ENCODE measurements around the gene DCAF7.

The DCAF7 gene

GRCh38 chr17:63561819-63562218 is 11.5 kb downstream of the DCAF7 start:
- DNase-seq (ENCODE audit: low spot score), result no peak
- no peak for TF ChIP-seq CTCF (IDR thresholded peaks at IDR 0.05; ENCODE audit: extremely low read depth, missing control alignments)

DNA sequence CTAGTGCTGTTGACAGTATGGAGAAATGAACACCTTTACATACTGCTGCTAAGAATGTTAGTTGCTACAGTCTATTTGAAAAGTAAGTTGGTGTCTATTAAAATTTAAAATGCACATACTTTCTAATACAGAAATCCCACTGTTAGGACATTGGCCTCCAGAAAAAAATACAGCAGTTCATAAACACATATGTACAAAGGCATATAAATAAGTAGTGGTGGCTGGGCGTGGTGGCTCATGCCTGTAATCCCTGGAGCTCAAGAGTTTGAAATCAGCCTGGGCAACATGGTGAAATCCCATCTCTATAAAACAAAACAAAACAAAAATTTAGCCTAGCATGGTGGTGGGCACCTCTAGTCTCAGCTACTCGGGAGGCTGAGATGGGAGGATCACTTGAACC is 13.1 kb downstream of the DCAF7 start:
- no peak for DNase-seq (ENCODE audit: low spot score)
- no peak for TF ChIP-seq CTCF (IDR thresholded peaks at IDR 0.05; ENCODE audit: extremely low read depth, missing control alignments)

DNA sequence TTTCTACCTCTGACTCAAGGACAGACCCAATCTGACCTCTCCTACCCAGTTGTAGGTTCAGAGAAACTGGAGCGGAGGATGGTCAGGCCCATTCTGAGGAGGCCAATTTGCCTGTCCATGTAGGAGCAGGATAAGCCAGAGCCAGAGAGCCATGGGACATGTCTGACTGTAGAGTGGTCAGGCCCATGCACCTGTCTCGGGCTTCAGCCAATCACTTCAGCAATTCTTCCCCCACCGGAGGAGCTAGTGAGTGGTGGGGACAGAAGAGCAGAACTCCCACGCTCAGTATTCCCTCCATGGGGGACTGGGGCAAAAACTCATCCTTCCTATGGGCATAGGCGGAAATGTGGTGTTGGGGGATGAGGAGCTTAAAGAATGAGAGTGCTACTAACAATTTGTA is 14.3 kb downstream of the DCAF7 start:
- no peak for DNase-seq (ENCODE audit: low spot score)
- TF ChIP-seq CTCF (IDR thresholded peaks at IDR 0.05; ENCODE audit: extremely low read depth, missing control alignments), result no peak

- no peak for DNase-seq (ENCODE audit: low spot score)
- no peak for TF ChIP-seq CTCF (IDR thresholded peaks at IDR 0.05; ENCODE audit: extremely low read depth, missing control alignments)
Measured at GRCh38 chr17:63567229-63567628, 17.0 kb downstream of the DCAF7 start.

DNA sequence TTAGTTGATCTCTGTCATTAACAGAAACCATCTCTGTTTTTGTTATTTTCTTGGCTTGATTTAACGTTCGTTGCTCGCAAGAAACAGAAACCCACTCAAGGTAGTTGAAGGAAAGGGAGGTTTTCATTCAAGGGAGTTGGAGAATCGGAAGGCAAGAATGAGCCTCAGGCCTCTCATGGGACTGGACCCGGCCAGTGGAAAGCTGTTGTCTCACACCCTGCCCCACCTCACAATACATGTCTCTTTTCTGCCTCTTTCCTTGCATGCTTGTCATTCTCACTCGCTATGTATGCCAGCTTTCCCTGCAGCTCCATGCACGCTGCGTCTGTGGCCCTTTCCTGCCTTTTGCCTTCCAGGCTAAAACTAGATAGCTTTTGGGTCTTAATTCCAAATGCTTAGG is 18.3 kb downstream of the DCAF7 start:
- no peak for TF ChIP-seq CTCF (IDR thresholded peaks at IDR 0.05; ENCODE audit: extremely low read depth, missing control alignments)
- DNase-seq (ENCODE audit: low spot score), result no peak

- no peak for DNase-seq (ENCODE audit: low spot score)
- TF ChIP-seq CTCF (IDR thresholded peaks at IDR 0.05; ENCODE audit: extremely low read depth, missing control alignments), result no peak
Measured at GRCh38 chr17:63571632-63572310, 21.5 kb downstream of the DCAF7 start.

DNA sequence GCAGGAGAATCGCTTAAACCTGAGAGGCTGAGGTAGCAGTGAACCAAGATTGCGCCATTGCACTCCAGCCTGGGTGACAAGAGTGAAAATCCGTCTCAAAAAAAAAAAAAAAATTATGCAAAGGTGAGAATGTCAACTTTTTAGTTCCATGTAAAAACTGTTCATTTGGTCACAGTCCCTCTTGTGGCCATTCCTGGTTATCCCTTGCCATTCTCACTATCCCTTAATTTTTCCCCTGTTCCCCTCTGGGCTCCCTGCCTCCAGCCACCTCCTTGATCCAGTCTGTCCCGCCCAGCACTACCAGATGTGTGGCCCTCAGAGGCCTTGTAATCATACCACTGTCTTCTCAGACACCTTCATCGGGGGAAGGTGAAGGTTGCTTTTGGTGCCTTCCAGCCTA is 23.4 kb downstream of the DCAF7 start:
- TF ChIP-seq CTCF (IDR thresholded peaks at IDR 0.05; ENCODE audit: extremely low read depth, missing control alignments), result no peak
- DNase-seq (ENCODE audit: low spot score), result no peak

Measured in GM20000 (cell line).